Measurements from ENCODE around the gene TPM4.

The TPM4 gene

DNA sequence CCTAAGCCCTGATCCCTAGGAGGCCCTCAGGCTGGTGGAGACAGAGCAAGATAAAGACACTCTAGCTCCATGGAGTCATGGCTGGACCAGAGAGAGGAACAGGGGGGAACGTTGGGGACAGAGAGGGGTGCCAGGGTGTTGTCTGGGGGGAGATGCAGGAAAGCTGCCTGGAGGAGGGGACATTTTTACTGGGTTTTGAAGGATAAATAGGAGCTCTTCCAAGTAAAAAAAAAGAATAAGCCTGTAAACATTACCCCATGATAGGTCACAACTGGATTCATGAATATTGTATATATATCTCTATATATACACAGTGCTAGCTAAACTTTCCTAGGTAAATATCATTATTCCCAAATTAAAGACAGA, 67.9 kb downstream of the TPM4 start:
- H3K4me3 ChIP-seq (ENCODE audit: low read length) = no peak overlapping the region

DNA sequence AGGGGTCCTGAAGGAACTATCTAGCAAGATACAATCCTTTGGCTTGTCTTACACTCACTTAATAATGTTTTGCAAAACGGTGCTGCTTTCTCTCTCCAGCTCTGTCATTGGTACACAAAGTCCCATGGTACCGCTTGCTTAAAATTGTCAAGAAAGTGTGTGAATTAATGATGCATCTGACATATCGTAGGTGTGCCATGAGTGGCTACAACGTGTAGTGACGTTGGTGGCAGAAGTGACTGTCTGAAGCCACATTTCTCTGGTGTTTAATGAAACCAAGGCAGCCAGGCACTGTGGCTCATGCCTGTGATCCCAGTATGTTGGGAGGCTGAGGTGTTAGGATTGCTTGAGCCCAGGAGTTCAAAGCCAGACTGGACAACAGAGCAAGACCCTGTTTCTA, 69.8 kb downstream of the TPM4 start:
- TF ChIP-seq CTCF (conservative IDR thresholded peaks at IDR 0.05; ENCODE audit: low read length) = no peak
- no peak overlapping the region for H3K4me3 ChIP-seq (ENCODE audit: low read length)
- DNase-seq (ENCODE audit: low read depth) = no peak

More for the DNA sequence above, 67.9 kb downstream of the TPM4 start:
- no peak for TF ChIP-seq CTCF (conservative IDR thresholded peaks at IDR 0.05; ENCODE audit: low read length)
- DNase-seq (ENCODE audit: low read depth) = no peak

DNA sequence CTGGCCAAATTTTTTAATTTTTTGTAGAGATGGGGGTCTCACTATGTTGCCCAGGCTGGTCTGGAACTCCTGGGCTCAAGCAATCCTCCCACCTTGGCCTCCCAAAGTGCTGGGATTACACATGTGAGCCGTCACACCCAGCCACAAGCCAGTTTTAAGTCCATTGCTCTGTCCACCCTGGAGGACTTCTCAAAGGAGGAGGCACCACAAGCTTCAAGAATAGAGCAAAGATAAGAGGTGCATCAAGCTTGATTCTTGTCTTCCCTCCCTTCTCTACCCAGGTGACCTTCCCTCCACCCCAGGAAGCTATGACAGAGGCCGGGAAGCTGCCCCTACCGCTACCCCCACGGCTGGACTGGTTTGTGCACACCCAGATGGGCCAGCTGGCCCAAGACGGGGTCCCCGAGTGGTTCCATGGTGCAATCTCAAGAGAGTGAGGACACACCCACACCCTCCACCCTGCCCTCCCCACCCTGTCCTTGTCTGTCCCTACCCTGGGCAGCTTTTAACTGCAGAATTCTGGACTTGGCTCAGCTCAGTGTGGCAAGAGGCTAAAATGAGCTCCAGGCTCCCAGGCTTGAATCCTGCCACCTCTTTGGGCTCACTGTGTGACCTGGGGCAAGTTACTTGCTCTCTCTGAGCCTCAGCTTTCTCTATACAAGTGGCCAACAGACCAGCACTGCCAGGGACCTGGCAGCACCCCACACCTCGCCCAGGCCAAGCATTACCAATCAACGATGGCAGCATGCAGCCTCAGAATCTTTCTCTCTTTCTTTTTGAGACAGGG, 72.3 kb downstream of the TPM4 start:
- DNase-seq (ENCODE audit: low read depth) = no peak
- no peak overlapping the region for H3K4me3 ChIP-seq (ENCODE audit: low read length)
- no peak for TF ChIP-seq CTCF (conservative IDR thresholded peaks at IDR 0.05; ENCODE audit: low read length)
